K562 (cell line): ENCODE data around the gene TMEM86A. TPM values are rescaled to one million over a fixed set of nuclear protein-coding genes. Genes with fewer than 3 reads are reported as not detected.

Experiments
- CTCF ChIP-seq, 3 experiments: IDR thresholded peaks in 2 of 3; conservative IDR thresholded peaks in 1 of 3; 2 replicates each; pipeline ENCODE4 v1.5.1; 2011 to 2012; ENCODE audit warnings: low read length in 3 of 3, mild to moderate bottlenecking in 3 of 3, control low read depth in 2 of 3, improper control_type of control experiment in 1 of 3, inconsistent platforms in 1 of 3, low read depth in 1 of 3, mixed read lengths in 1 of 3, moderate library complexity in 1 of 3; ENCODE audit not compliant: insufficient read depth in 2 of 3
- ELF2 ChIP-seq: fragments of 250-450 bp; sonication (Bioruptor Pico); IDR thresholded peaks from 2 replicates; pipeline ENCODE4 v1.5.0; 2021; ENCODE audit warnings: mild to moderate bottlenecking
- GABPA ChIP-seq: fragments of 200-800 bp; sonication (Bioruptor generic); conservative IDR thresholded peaks from 2 replicates; pipeline ENCODE4 v1.6.1; 2016; ENCODE audit warnings: low read depth, missing genetic modification characterization, missing compliant biosample characterization
- GABPB1 ChIP-seq: sonication (generic); formaldehyde crosslinking; IDR thresholded peaks from 2 replicates; pipeline ENCODE4 v1.8.0; 2022; ENCODE audit warnings: mild to moderate bottlenecking, missing genetic modification reagents
- HNRNPH1 ChIP-seq: fragments of 200-400 bp; formaldehyde crosslinking; optimal IDR thresholded peaks from 2 replicates; pipeline ENCODE3; 2017; ENCODE audit warnings: low read depth, mild to moderate bottlenecking, low read length, moderate library complexity
- PPARD ChIP-seq: fragments of 250-450 bp; sonication (Bioruptor Pico); IDR thresholded peaks from 2 replicates; pipeline ENCODE4 v1.8.0; 2022; ENCODE audit warnings: inconsistent platforms, mild to moderate bottlenecking, moderate library complexity
- SMC3 ChIP-seq: conservative IDR thresholded peaks from 2 replicates; pipeline ENCODE4 v1.6.1; 2011; ENCODE audit warnings: low read depth, low read length, improper control_type of control experiment; ENCODE audit not compliant: insufficient read depth
- ZBTB34 ChIP-seq: fragments of 250-450 bp; sonication (Bioruptor Pico); IDR thresholded peaks from 2 replicates; pipeline ENCODE4 v1.8.0; 2021; ENCODE audit warnings: mild to moderate bottlenecking, moderate library complexity
- ZC3H4 ChIP-seq: sonication (generic); formaldehyde crosslinking; IDR thresholded peaks from 2 replicates; pipeline ENCODE4 v1.9.0; 2021; ENCODE audit warnings: missing genetic modification reagents, borderline replicate concordance
- ZNF318 ChIP-seq, 2 experiments: fragments of 450-650 bp; IDR thresholded peaks; 2 replicates each; pipeline ENCODE4 v1.6.1; 2016; ENCODE audit warnings: mild to moderate bottlenecking in 2 of 2, borderline replicate concordance in 1 of 2, low read depth in 1 of 2, moderate library complexity in 1 of 2
- polyA plus RNA-seq, 8 experiments: library from polyadenylated mRNA; depleted of rRNA in 4 of 8; stranded (reverse) in 5 of 8; unstranded in 3 of 8; fragments of >200 nt; fragmentation: Nextera tagmentation in 2 of 8; fragmentation: Illumina TruSeq in 1 of 8; extraction: Ambion mirVana in 2 of 8; extraction: Trizol in 1 of 8; gene quantifications; 2 replicates each; pipeline versions ENCODE4 v1.2.1 to v1.2.3, GENCODE V29; 2011 to 2014; ENCODE audit warnings: inconsistent platforms in 1 of 8, missing spikeins in 1 of 8
- total RNA-seq, 7 experiments: library from RNA; depleted of rRNA in 6 of 7; stranded (reverse); fragments of >200 nt in 6 of 7; fragmentation: Illumina TruSeq in 2 of 7; extraction: Trizol in 2 of 7; gene quantifications; 2 replicates each; pipeline versions ENCODE4 v1.2.1 to v1.2.3, GENCODE V29; 2011 to 2021; ENCODE audit warnings: low replicate concordance in 1 of 7

TMEM86A gene
- total and polyA plus RNA-seq, 9 of the 15 experiments (the other 6 are each of a cell fraction or from before 2014, with no cell fraction given) = 0.22 to 1.3 (median 0.40) TPM; not detected in 2

- TF ChIP-seq ELF2 (CRISPR knock-in tag) (peak; percentile 58; the same call in 1 of the 2 replicates), SMC3 (peak; percentile 64; the same call in 1 of the 2 replicates), ZBTB34 (no peak), GABPA (tag) (peak; percentile 16; the same call in 1 of the 2 replicates), GABPB1 (CRISPR knock-in tag) (peak; percentile 28; the same call in 1 of the 2 replicates), CTCF (IDR thresholded peaks at IDR 0.05 in 2 of 3, conservative IDR thresholded peaks at IDR 0.05 in 1 of 3; ENCODE audit: insufficient read depth in 2 of 3, low read depth in 1 of 3, low read length in 3 of 3) (peak; percentile 75 to 92 (median 89)), PPARD (CRISPR knock-in tag) (no peak), HNRNPH1 (no peak), ZC3H4 (no peak), ZNF318 (IDR thresholded peaks at IDR 0.05; ENCODE audit: borderline replicate concordance in 1 of 2, low read depth in 1 of 2) (no peak)
Measured at GRCh38 chr11:18650859-18651557, 47.6 kb upstream of the TMEM86A start (continued).
